HepG2 (cell line): Measurements from ENCODE around the gene PGPEP1. TPM values are rescaled to one million over a fixed set of nuclear protein-coding genes. Genes with fewer than 3 reads are reported as not detected.

ENCODE experiments used
- ELF4 ChIP-seq: sonication (generic); formaldehyde crosslinking; IDR thresholded peaks from 2 replicates; pipeline ENCODE4 v1.5.0; 2020; ENCODE audit warnings: missing genetic modification reagents, mild to moderate bottlenecking, moderate library complexity, borderline replicate concordance
- KLF16 ChIP-seq, 2 experiments: sonication (generic) in 1 of 2; formaldehyde crosslinking in 1 of 2; IDR thresholded peaks; 2 replicates each; pipeline versions ENCODE4 v1.6.1 to v1.8.0; 2016 to 2023; ENCODE audit warnings: missing genetic modification reagents in 2 of 2, missing compliant biosample characterization in 1 of 2
- SAFB2 ChIP-seq: sonication (generic); formaldehyde crosslinking; IDR thresholded peaks from 2 replicates; pipeline ENCODE4 v1.5.1; 2020; ENCODE audit warnings: missing genetic modification reagents, low read depth, mild to moderate bottlenecking, borderline replicate concordance
- SRSF1 ChIP-seq: fragments of 200-400 bp; formaldehyde crosslinking; optimal IDR thresholded peaks from 2 replicates; pipeline ENCODE3; 2017; ENCODE audit warnings: mild to moderate bottlenecking, low read depth, low read length, moderate library complexity
- ZSCAN9 ChIP-seq: IDR thresholded peaks from 2 replicates; pipeline ENCODE4 v1.6.1; 2016; ENCODE audit warnings: borderline replicate concordance
- polyA plus RNA-seq, 8 experiments: library from polyadenylated mRNA; depleted of rRNA in 3 of 8; stranded (reverse) in 7 of 8; unstranded in 1 of 8; fragments of >200 nt; fragmentation: Illumina TruSeq in 4 of 8; extraction: Trizol in 4 of 8; gene quantifications; 2 replicates each; pipeline versions ENCODE4 v1.2.1 to v1.2.3, GENCODE V29; 2011 to 2016; ENCODE audit warnings: low read depth in 4 of 8, missing spikeins in 1 of 8, mixed read lengths in 1 of 8; ENCODE audit not compliant: insufficient read depth in 1 of 8
- total RNA-seq, 5 experiments: library from RNA; depleted of rRNA; stranded (reverse); fragments of >200 nt; fragmentation: Illumina TruSeq; extraction: Trizol; gene quantifications; 2 replicates each; pipeline ENCODE4 v1.2.3, GENCODE V29; 2016; ENCODE audit warnings: low read depth in 1 of 5
- TF ChIP-seq, protein P1 (sequence below): sonication (generic); formaldehyde crosslinking; IDR thresholded peaks from 2 replicates; pipeline ENCODE4 v1.4.0; 2020; ENCODE audit warnings: missing genetic modification reagents, borderline replicate concordance
- TF ChIP-seq, protein P2 (sequence below): sonication (generic); formaldehyde crosslinking; IDR thresholded peaks from 2 replicates; pipeline ENCODE4 v1.5.1; 2020; ENCODE audit warnings: mild to moderate bottlenecking, missing genetic modification reagents, moderate library complexity
- TF ChIP-seq, protein P3 (sequence below): sonication (generic); formaldehyde crosslinking; IDR thresholded peaks from 2 replicates; pipeline ENCODE4 v1.4.0; 2020; ENCODE audit warnings: missing genetic modification reagents, low read depth, mild to moderate bottlenecking, borderline replicate concordance
- TF ChIP-seq, protein P4 (sequence below): sonication (generic); formaldehyde crosslinking; conservative IDR thresholded peaks from 2 replicates; pipeline ENCODE4 v1.8.1; 2023; ENCODE audit warnings: missing genetic modification reagents
- TF ChIP-seq, protein P5 (sequence below), 2 experiments: IDR thresholded peaks; 2 replicates each; pipeline ENCODE4 v1.6.1; 2011 to 2012; ENCODE audit warnings: low read length in 2 of 2, borderline replicate concordance in 1 of 2, low read depth in 1 of 2, mild to moderate bottlenecking in 1 of 2, moderate library complexity in 1 of 2
- TF ChIP-seq, protein P6 (sequence below): sonication (generic); formaldehyde crosslinking; IDR thresholded peaks from 2 replicates; pipeline ENCODE4 v1.4.0; 2020; ENCODE audit warnings: mild to moderate bottlenecking, missing genetic modification reagents, borderline replicate concordance

Gene PGPEP1
- total and polyA plus RNA-seq, 2 of the 13 experiments (the other 11 are each of a cell fraction or from before 2014, with no cell fraction given) = 53.1 to 56.6 TPM

DNA sequence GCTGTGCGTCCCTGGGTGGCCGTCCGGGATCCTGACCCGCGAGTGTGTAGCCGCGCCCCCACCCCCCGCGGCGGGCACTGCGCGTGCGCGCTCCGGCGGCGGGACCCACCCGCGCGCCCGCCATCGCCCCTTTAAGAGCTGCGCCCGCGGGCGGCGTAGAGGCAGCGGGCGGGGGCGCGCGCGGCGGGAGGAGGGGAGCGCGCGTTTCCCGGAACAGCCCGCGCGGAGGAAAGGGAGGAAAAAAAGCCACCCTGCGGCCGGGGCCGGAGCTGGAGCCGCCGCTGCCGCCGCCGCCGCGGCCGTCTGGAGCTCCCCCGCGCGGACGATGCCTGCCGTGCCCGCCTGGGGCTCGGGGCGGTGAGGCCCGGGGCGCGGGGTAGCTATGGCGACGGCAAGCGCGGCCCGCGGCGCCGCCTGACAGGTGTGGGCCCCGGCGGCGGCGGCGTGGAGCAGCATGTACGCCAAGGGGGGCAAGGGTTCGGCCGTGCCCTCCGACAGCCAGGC lies 78.8 kb downstream of the PGPEP1 start, which contains the start of gene SSBP4 (continued):
- TF ChIP-seq SRSF1 (peak; percentile 91), SAFB2 (CRISPR knock-in tag) (no peak), ELF4 (CRISPR knock-in tag) (no peak), ZSCAN9 (CRISPR knock-in tag) (no peak), KLF16 (CRISPR knock-in tag; IDR thresholded peaks at IDR 0.05) (peak in 1 of 2 experiments; percentile 7; a peak in 1 of 4 replicates)
- TF ChIP-seq, protein P1, sequence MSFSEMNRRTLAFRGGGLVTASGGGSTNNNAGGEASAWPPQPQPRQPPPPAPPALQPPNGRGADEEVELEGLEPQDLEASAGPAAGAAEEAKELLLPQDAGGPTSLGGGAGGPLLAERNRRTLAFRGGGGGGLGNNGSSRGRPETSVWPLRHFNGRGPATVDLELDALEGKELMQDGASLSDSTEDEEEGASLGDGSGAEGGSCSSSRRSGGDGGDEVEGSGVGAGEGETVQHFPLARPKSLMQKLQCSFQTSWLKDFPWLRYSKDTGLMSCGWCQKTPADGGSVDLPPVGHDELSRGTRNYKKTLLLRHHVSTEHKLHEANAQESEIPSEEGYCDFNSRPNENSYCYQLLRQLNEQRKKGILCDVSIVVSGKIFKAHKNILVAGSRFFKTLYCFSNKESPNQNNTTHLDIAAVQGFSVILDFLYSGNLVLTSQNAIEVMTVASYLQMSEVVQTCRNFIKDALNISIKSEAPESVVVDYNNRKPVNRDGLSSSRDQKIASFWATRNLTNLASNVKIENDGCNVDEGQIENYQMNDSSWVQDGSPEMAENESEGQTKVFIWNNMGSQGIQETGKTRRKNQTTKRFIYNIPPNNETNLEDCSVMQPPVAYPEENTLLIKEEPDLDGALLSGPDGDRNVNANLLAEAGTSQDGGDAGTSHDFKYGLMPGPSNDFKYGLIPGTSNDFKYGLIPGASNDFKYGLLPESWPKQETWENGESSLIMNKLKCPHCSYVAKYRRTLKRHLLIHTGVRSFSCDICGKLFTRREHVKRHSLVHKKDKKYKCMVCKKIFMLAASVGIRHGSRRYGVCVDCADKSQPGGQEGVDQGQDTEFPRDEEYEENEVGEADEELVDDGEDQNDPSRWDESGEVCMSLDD (CRISPR knock-in tag) = 0 out of 2 replicates have a peak, but pooled peaks have one; percentile 10
- TF ChIP-seq, protein P2, sequence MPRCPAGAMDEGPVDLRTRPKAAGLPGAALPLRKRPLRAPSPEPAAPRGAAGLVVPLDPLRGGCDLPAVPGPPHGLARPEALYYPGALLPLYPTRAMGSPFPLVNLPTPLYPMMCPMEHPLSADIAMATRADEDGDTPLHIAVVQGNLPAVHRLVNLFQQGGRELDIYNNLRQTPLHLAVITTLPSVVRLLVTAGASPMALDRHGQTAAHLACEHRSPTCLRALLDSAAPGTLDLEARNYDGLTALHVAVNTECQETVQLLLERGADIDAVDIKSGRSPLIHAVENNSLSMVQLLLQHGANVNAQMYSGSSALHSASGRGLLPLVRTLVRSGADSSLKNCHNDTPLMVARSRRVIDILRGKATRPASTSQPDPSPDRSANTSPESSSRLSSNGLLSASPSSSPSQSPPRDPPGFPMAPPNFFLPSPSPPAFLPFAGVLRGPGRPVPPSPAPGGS (CRISPR knock-in tag) = 0 out of 2 replicates have a peak, but pooled peaks have one; percentile 1
- TF ChIP-seq, protein P3, sequence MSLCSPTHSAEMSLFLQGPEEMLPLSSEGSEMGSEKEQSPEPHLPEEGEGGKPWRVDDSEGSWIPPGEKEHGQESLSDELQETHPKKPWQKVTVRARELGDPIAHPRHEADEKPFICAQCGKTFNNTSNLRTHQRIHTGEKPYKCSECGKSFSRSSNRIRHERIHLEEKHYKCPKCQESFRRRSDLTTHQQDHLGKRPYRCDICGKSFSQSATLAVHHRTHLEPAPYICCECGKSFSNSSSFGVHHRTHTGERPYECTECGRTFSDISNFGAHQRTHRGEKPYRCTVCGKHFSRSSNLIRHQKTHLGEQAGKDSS = 0 out of 2 replicates have a peak, but pooled peaks have one; percentile 10
- TF ChIP-seq, protein P4, sequence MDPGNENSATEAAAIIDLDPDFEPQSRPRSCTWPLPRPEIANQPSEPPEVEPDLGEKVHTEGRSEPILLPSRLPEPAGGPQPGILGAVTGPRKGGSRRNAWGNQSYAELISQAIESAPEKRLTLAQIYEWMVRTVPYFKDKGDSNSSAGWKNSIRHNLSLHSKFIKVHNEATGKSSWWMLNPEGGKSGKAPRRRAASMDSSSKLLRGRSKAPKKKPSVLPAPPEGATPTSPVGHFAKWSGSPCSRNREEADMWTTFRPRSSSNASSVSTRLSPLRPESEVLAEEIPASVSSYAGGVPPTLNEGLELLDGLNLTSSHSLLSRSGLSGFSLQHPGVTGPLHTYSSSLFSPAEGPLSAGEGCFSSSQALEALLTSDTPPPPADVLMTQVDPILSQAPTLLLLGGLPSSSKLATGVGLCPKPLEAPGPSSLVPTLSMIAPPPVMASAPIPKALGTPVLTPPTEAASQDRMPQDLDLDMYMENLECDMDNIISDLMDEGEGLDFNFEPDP (CRISPR knock-in tag) = no peak
- TF ChIP-seq, protein P5, sequence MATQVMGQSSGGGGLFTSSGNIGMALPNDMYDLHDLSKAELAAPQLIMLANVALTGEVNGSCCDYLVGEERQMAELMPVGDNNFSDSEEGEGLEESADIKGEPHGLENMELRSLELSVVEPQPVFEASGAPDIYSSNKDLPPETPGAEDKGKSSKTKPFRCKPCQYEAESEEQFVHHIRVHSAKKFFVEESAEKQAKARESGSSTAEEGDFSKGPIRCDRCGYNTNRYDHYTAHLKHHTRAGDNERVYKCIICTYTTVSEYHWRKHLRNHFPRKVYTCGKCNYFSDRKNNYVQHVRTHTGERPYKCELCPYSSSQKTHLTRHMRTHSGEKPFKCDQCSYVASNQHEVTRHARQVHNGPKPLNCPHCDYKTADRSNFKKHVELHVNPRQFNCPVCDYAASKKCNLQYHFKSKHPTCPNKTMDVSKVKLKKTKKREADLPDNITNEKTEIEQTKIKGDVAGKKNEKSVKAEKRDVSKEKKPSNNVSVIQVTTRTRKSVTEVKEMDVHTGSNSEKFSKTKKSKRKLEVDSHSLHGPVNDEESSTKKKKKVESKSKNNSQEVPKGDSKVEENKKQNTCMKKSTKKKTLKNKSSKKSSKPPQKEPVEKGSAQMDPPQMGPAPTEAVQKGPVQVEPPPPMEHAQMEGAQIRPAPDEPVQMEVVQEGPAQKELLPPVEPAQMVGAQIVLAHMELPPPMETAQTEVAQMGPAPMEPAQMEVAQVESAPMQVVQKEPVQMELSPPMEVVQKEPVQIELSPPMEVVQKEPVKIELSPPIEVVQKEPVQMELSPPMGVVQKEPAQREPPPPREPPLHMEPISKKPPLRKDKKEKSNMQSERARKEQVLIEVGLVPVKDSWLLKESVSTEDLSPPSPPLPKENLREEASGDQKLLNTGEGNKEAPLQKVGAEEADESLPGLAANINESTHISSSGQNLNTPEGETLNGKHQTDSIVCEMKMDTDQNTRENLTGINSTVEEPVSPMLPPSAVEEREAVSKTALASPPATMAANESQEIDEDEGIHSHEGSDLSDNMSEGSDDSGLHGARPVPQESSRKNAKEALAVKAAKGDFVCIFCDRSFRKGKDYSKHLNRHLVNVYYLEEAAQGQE (IDR thresholded peaks at IDR 0.05; ENCODE audit: borderline replicate concordance in 1 of 2, low read depth in 1 of 2, low read length in 2 of 2) = no peak
- TF ChIP-seq, protein P6, sequence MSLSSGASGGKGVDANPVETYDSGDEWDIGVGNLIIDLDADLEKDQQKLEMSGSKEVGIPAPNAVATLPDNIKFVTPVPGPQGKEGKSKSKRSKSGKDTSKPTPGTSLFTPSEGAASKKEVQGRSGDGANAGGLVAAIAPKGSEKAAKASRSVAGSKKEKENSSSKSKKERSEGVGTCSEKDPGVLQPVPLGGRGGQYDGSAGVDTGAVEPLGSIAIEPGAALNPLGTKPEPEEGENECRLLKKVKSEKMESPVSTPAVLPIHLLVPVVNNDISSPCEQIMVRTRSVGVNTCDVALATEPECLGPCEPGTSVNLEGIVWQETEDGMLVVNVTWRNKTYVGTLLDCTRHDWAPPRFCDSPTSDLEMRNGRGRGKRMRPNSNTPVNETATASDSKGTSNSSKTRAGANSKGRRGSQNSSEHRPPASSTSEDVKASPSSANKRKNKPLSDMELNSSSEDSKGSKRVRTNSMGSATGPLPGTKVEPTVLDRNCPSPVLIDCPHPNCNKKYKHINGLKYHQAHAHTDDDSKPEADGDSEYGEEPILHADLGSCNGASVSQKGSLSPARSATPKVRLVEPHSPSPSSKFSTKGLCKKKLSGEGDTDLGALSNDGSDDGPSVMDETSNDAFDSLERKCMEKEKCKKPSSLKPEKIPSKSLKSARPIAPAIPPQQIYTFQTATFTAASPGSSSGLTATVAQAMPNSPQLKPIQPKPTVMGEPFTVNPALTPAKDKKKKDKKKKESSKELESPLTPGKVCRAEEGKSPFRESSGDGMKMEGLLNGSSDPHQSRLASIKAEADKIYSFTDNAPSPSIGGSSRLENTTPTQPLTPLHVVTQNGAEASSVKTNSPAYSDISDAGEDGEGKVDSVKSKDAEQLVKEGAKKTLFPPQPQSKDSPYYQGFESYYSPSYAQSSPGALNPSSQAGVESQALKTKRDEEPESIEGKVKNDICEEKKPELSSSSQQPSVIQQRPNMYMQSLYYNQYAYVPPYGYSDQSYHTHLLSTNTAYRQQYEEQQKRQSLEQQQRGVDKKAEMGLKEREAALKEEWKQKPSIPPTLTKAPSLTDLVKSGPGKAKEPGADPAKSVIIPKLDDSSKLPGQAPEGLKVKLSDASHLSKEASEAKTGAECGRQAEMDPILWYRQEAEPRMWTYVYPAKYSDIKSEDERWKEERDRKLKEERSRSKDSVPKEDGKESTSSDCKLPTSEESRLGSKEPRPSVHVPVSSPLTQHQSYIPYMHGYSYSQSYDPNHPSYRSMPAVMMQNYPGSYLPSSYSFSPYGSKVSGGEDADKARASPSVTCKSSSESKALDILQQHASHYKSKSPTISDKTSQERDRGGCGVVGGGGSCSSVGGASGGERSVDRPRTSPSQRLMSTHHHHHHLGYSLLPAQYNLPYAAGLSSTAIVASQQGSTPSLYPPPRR (CRISPR knock-in tag) = 0 out of 2 replicates have a peak, but pooled peaks have one; percentile 14
